Esophagus muscularis mucosa (tissue), 4 donors: ENCODE data around the gene CDC37L1. TPM values are rescaled to one million over a fixed set of nuclear protein-coding genes. Genes with fewer than 3 reads are reported as not detected.
"Not testable (repeated sequence)": the region's sequence is repeated elsewhere in the genome, so short reads cannot be mapped to it uniquely, and the experiment has no call there.

ENCODE experiments used
- DNase-seq: peaks from one replicate; pipeline ENCODE4 v3.0.0-alpha.2; 2017; ENCODE audit errors: extremely low spot score
- H3K27ac ChIP-seq, 4 donors: fragments of 200-600 bp; sonication (generic); replicated peaks in 1 of 4; 1 replicate in 3 of 4; 2 replicates in 1 of 4; pipeline ENCODE4 v1.5.1; 2016 to 2019; ENCODE audit warnings: mild to moderate bottlenecking in 1 of 4
- H3K27me3 ChIP-seq, 4 donors: fragments of 200-600 bp; sonication (generic); one replicate each; pipeline versions ENCODE4 v1.5.1 to v1.6.0; 2016 to 2019
- H3K36me3 ChIP-seq, 4 donors: fragments of 200-600 bp; sonication (generic); one replicate each; pipeline ENCODE4 v1.5.1; 2016 to 2019
- H3K4me1 ChIP-seq, 4 donors: fragments of 200-600 bp; sonication (generic); one replicate each; pipeline ENCODE4 v1.5.1; 2016 to 2019
- H3K4me3 ChIP-seq, 4 donors: fragments of 200-600 bp; sonication (generic); 1 replicate in 2 of 4; 2 replicates in 2 of 4; pipeline ENCODE4 v1.5.1; 2016 to 2019; ENCODE audit warnings: mild to moderate bottlenecking in 4 of 4, moderate library complexity in 1 of 4
- H3K9me3 ChIP-seq, 4 donors: fragments of 200-600 bp; sonication (generic); 1 replicate in 3 of 4; 2 replicates in 1 of 4; pipeline ENCODE4 v1.5.1; 2016 to 2019
- CTCF ChIP-seq, 3 experiments: fragments of 200-600 bp in 2 of 3; fragments of 450-650 bp in 1 of 3; sonication (generic) in 2 of 3; IDR thresholded peaks; one replicate each; pipeline ENCODE4 v1.5.1; 2017 to 2019; ENCODE audit warnings: antibody characterized with exemption in 3 of 3, mild to moderate bottlenecking in 2 of 3, moderate library complexity in 1 of 3
- EP300 ChIP-seq: sonication (generic); formaldehyde crosslinking; IDR thresholded peaks from one replicate; pipeline ENCODE4 v1.6.1; 2017; ENCODE audit warnings: antibody characterized with exemption
- POLR2A ChIP-seq: fragments of 450-650 bp; IDR thresholded peaks from one replicate; pipeline ENCODE4 v1.6.1; 2017; ENCODE audit warnings: antibody characterized with exemption, moderate library complexity, mild to moderate bottlenecking, low read depth
- POLR2AphosphoS5 ChIP-seq, 2 donors: sonication (generic); formaldehyde crosslinking; IDR thresholded peaks; one replicate each; pipeline ENCODE4 v1.6.1; 2017; ENCODE audit warnings: antibody characterized with exemption in 2 of 2
- WGBS: methylation state at CpG from one replicate; pipeline ENCODE4 v1.1.5; 2018; 5-methylcytosine and 5-hydroxymethylcytosine counted together
- intact Hi-C: fragments of 100-400 bp; cut with DNase I; formaldehyde crosslinking; loops from one replicate; pipeline ENCODE4 v1.15.1; 2023
- total RNA-seq, 4 donors: library from RNA; depleted of rRNA; stranded (reverse); fragments of >200 nt; gene quantifications; one replicate each; pipeline versions ENCODE4 v1.1.0 to v1.2.1, GENCODE V29; 2016

Gene CDC37L1
- total RNA-seq, 4 donors from 2014 or later = 78.3 to 115 (median 86.4) TPM

- WGBS = 75% methylated on average over 3 of the region's 3 CpGs
These were observed 22.7 kb upstream of the CDC37L1 start for GRCh38 chr9:4656621-4657020.

GRCh38 chr9:4657426-4658159 lies 21.8 kb upstream of the CDC37L1 start:
- Histone ChIP-seq H3K27ac (no peak overlapping the region), H3K4me3 (no peak overlapping the region), H3K36me3 (no peaks in the 10 kb centered on the region), H3K9me3 (no peaks in the 10 kb centered on the region), H3K4me1 (peaks cover 7 to 10% (median 8%) of the 10 kb centered on the region in 4 donors), H3K27me3 (no peaks in the 10 kb centered on the region)
- TF ChIP-seq POLR2A (no peak), POLR2AphosphoS5 (IDR thresholded peaks at IDR 0.05) (no peak)
- WGBS = 95% methylated on average over 4 of the region's 4 CpGs
- no peak for DNase-seq
- intact Hi-C loops = no loop called here

More at GRCh38 chr9:4656621-4657020, 22.7 kb upstream of the CDC37L1 start:
- peaks cover 2 to 5% (median 3%) of the 10 kb centered on the region in 4 donors for H3K4me1 ChIP-seq
- H3K27me3 ChIP-seq = no peaks in the 10 kb centered on the region
- TF ChIP-seq POLR2A (no peak), POLR2AphosphoS5 (IDR thresholded peaks at IDR 0.05) (no peak), EP300 (no peak), CTCF (IDR thresholded peaks at IDR 0.05) (no peak)
- no peaks in the 10 kb centered on the region for H3K9me3 ChIP-seq
- intact Hi-C loops = no loop called here
- H3K36me3 ChIP-seq = no peaks in the 10 kb centered on the region
- H3K27ac ChIP-seq = no peak overlapping the region
- H3K4me3 ChIP-seq = no peak overlapping the region
- DNase-seq = no peak

- 93% methylated on average over 5 of the region's 5 CpGs for WGBS
- peaks cover 20 to 41% (median 36%) of the 10 kb centered on the region in 4 donors for H3K4me1 ChIP-seq
- not testable (repeated sequence) for H3K27me3 ChIP-seq, H3K27ac ChIP-seq, H3K9me3 ChIP-seq, DNase-seq, H3K4me3 ChIP-seq, H3K36me3 ChIP-seq
- intact Hi-C loops = loop anchor here (10.0 kb wide), 1 partner anchor 324 kb away; the partner anchor contains the start of gene JAK2
These were observed 18.7 kb upstream of the CDC37L1 start for GRCh38 chr9:4660665-4661064.

GRCh38 chr9:4661165-4661564 lies 18.2 kb upstream of the CDC37L1 start:
- no peaks in the 10 kb centered on the region for H3K27me3 ChIP-seq
- no peaks in the 10 kb centered on the region for H3K36me3 ChIP-seq
- no peaks in the 10 kb centered on the region for H3K9me3 ChIP-seq
- intact Hi-C loops = loop anchor here (10.0 kb wide), 1 partner anchor 324 kb away; the partner anchor contains the start of gene JAK2
- no peak overlapping the region for H3K4me3 ChIP-seq
- peaks cover 20 to 45% (median 41%) of the 10 kb centered on the region in 4 donors for H3K4me1 ChIP-seq
- 92% methylated on average over 1 of the region's 1 CpG for WGBS
- TF ChIP-seq CTCF (IDR thresholded peaks at IDR 0.05) (no peak), POLR2A (no peak), EP300 (no peak), POLR2AphosphoS5 (IDR thresholded peaks at IDR 0.05) (no peak)
- DNase-seq = no peak
- H3K27ac ChIP-seq = no peak overlapping the region

- no peak for TF ChIP-seq POLR2A
- TF ChIP-seq EP300 = no peak
- no peak for TF ChIP-seq CTCF (IDR thresholded peaks at IDR 0.05)
- TF ChIP-seq POLR2AphosphoS5 (IDR thresholded peaks at IDR 0.05) = no peak
- Histone ChIP-seq H3K36me3 (no peaks in the 10 kb centered on the region), H3K4me3 (peak overlapping the region; percentile 69 to 97 (median 92)), H3K27ac (peak overlapping the region; percentile 80 to 91 (median 86)), H3K4me1 (peaks cover 20 to 50% (median 45%) of the 10 kb centered on the region in 4 donors), H3K27me3 (no peaks in the 10 kb centered on the region), H3K9me3 (no peaks in the 10 kb centered on the region)
- intact Hi-C loops = loop anchor here (2.0 to 10.0 kb wide), 2 partner anchors 79 to 323 kb away; partner anchors contain the start of genes AK3 and JAK2
- no peak for DNase-seq
- WGBS = 24% methylated on average over 5 of the region's 5 CpGs
These were observed 17.8 kb upstream of the CDC37L1 start for GRCh38 chr9:4661611-4662010.
